HTR-8/SVneo (cell line): Measurements from ENCODE around the gene CPNE5.

Source experiments
- DNase-seq: peaks from one replicate; pipeline ENCODE4 v3.0.0; 2011; ENCODE audit warnings: low spot score, mixed read lengths; ENCODE audit not compliant: insufficient read length
- FAIRE-seq: peaks from 2 replicates; lab custom pipeline; 2011; peaks lifted over from hg19 to GRCh38; lab: Jason Lieb, UNC

Gene CPNE5

GRCh38 chr6:36692220-36692619 lies 147.0 kb downstream of the CPNE5 start:
- no peak for DNase-seq
- FAIRE-seq: no peak

GRCh38 chr6:36691612-36692011 lies 147.6 kb downstream of the CPNE5 start:
- FAIRE-seq (no peak), DNase-seq (no peak)

- no peak for FAIRE-seq
These were observed 148.2 kb downstream of the CPNE5 start for GRCh38 chr6:36691011-36691410.

More at GRCh38 chr6:36691011-36691410, 148.2 kb downstream of the CPNE5 start:
- no peak for DNase-seq
